ENCODE results near the gene NFE2L3.
"Not testable (repeated sequence)": the region's sequence is repeated elsewhere in the genome, so short reads cannot be mapped to it uniquely, and the experiment has no call there.

NFE2L3 gene

GRCh38 chr7:26145238-26145637 is 6.8 kb upstream of the NFE2L3 start:
- TF ChIP-seq CTCF (conservative IDR thresholded peaks at IDR 0.05; ENCODE audit: low read depth, low read length): no peak
- DNase-seq (ENCODE audit: low read depth): no peak
- no peak overlapping the region for H3K4me3 ChIP-seq (ENCODE audit: low read depth, low read length)

- no peak overlapping the region for H3K4me3 ChIP-seq (ENCODE audit: low read depth, low read length)
- TF ChIP-seq CTCF (conservative IDR thresholded peaks at IDR 0.05; ENCODE audit: low read depth, low read length): no peak
- DNase-seq (ENCODE audit: low read depth): no peak
Observed at GRCh38 chr7:26147030-26147429, 5.0 kb upstream of the NFE2L3 start.

GRCh38 chr7:26147646-26148306 is 4.2 kb upstream of the NFE2L3 start:
- H3K4me3 ChIP-seq (ENCODE audit: low read depth, low read length); DNase-seq (ENCODE audit: low read depth): not testable (repeated sequence)

- DNase-seq (ENCODE audit: low read depth): not testable (repeated sequence)
Observed at GRCh38 chr7:26148307-26148700, 3.7 kb upstream of the NFE2L3 start.

GRCh38 chr7:26149391-26149977 is 2.5 kb upstream of the NFE2L3 start:
- no peak for DNase-seq (ENCODE audit: low read depth)
- no peak for TF ChIP-seq CTCF (conservative IDR thresholded peaks at IDR 0.05; ENCODE audit: low read depth, low read length)
- H3K4me3 ChIP-seq (ENCODE audit: low read depth, low read length): no peak overlapping the region

More at GRCh38 chr7:26148307-26148700, 3.7 kb upstream of the NFE2L3 start:
- H3K4me3 ChIP-seq (ENCODE audit: low read depth, low read length): not testable (repeated sequence)

GRCh38 chr7:26151096-26151495 is 902 bp upstream of the NFE2L3 start:
- no peak overlapping the region for H3K4me3 ChIP-seq (ENCODE audit: low read depth, low read length)
- no peak for DNase-seq (ENCODE audit: low read depth)

GRCh38 chr7:26151650-26151952 is 397 bp upstream of the NFE2L3 start:
- DNase-seq (ENCODE audit: low read depth): no peak
- peak overlapping the region; percentile 73 for H3K4me3 ChIP-seq (ENCODE audit: low read depth, low read length)
- TF ChIP-seq CTCF (conservative IDR thresholded peaks at IDR 0.05; ENCODE audit: low read depth, low read length): no peak

More at GRCh38 chr7:26151096-26151495, 902 bp upstream of the NFE2L3 start:
- TF ChIP-seq CTCF (conservative IDR thresholded peaks at IDR 0.05; ENCODE audit: low read depth, low read length): no peak

GRCh38 chr7:26152782-26153240 is 813 bp downstream of the NFE2L3 start:
- H3K4me3 ChIP-seq (ENCODE audit: low read depth, low read length): peak overlapping the region; percentile 73
- not testable (repeated sequence) for DNase-seq (ENCODE audit: low read depth)

Measured in choroid plexus epithelial cell (primary cell).